B cell (primary cell): ENCODE data around the gene LPAR2. TPM values are rescaled to one million over a fixed set of nuclear protein-coding genes. Genes with fewer than 3 reads are reported as not detected.

Experiments used
- ATAC-seq: fragments of 200-7000 bp; cut with Tn5 transposase; one replicate; pipeline ENCODE4 v1.10.0; 2021; ENCODE audit warnings: low read depth, mild to moderate bottlenecking, moderate number of reproducible peaks, moderate library complexity
- CTCF ChIA-PET: fragments of 350-600 bp; sonication (Branson Sonifier 250); formaldehyde crosslinking; loops from one replicate; lab custom pipeline; 2021; ENCODE audit warnings: antibody characterized with exemption, inconsistent platforms; lab: Charles Lee
- POLR2A ChIA-PET: fragments of 350-600 bp; sonication (Branson Sonifier 250); formaldehyde crosslinking; loops from one replicate; lab custom pipeline; 2021; ENCODE audit warnings: antibody characterized with exemption; lab: Charles Lee
- DNase-seq: peaks from one replicate; pipeline ENCODE4 v3.0.0; 2013
- H2AFZ ChIP-seq: 2 replicates; pipeline ENCODE4 v1.6.1; 2012; ENCODE audit warnings: mild to moderate bottlenecking, low read depth, low read length; ENCODE audit not compliant: insufficient read depth, poor library complexity, severe bottlenecking
- H3K27ac ChIP-seq, 2 donors: 1 replicate in 1 of 2; 2 replicates in 1 of 2; pipeline ENCODE4 v1.5.1; 2012 to 2013; ENCODE audit warnings: low read length in 2 of 2, mild to moderate bottlenecking in 2 of 2, moderate library complexity in 1 of 2
- H3K27me3 ChIP-seq, 4 experiments: fragments of 200-600 bp in 1 of 4; sonication (generic) in 1 of 4; replicated peaks in 1 of 4; 1 replicate in 2 of 4; 2 replicates in 2 of 4; pipeline versions ENCODE4 v1.6.1 to v1.7.0; 2013 to 2016; ENCODE audit warnings: low read length in 3 of 4, mild to moderate bottlenecking in 2 of 4, mixed read lengths in 1 of 4, moderate library complexity in 1 of 4; ENCODE audit not compliant: insufficient read depth in 4 of 4, control insufficient read depth in 3 of 4; ENCODE audit errors: control extremely low read depth in 1 of 4
- H3K36me3 ChIP-seq, 2 experiments: replicated peaks in 1 of 2; 1 replicate in 1 of 2; 2 replicates in 1 of 2; pipeline versions ENCODE4 v1.6.1 to v1.7.1; 2013; ENCODE audit warnings: low read length in 1 of 2; ENCODE audit not compliant: insufficient read depth in 2 of 2, control insufficient read depth in 1 of 2; ENCODE audit errors: control extremely low read depth in 1 of 2, extremely low read depth in 1 of 2
- H3K4me1 ChIP-seq, 2 donors: fragments of 200-600 bp in 1 of 2; sonication (generic) in 1 of 2; 1 replicate in 1 of 2; 2 replicates in 1 of 2; pipeline versions ENCODE4 v1.5.1 to v1.6.1; 2013 to 2017; ENCODE audit warnings: low read length in 2 of 2; ENCODE audit not compliant: control insufficient read depth in 2 of 2, insufficient read depth in 2 of 2
- H3K4me2 ChIP-seq: replicated peaks from 2 replicates; pipeline ENCODE3; 2012; ENCODE audit warnings: mild to moderate bottlenecking, low read depth, low read length; ENCODE audit not compliant: poor library complexity, severe bottlenecking
- H3K4me3 ChIP-seq, 5 experiments: fragments of 200-600 bp in 1 of 5; sonication (generic) in 1 of 5; 1 replicate in 3 of 5; 2 replicates in 2 of 5; pipeline versions ENCODE4 v1.5.1 to v1.7.0; 2011 to 2016; ENCODE audit warnings: low read length in 4 of 5, mild to moderate bottlenecking in 4 of 5, low read depth in 2 of 5, control low read depth in 1 of 5, moderate library complexity in 1 of 5; ENCODE audit not compliant: insufficient read depth in 1 of 5; ENCODE audit errors: control extremely low read depth in 1 of 5, extremely low read depth in 1 of 5
- H3K79me2 ChIP-seq: fragments of 200-600 bp; sonication (generic); one replicate; pipeline ENCODE4 v1.6.0; 2016; ENCODE audit warnings: low read length; ENCODE audit not compliant: control insufficient read depth, insufficient read depth
- H3K9ac ChIP-seq: fragments of 200-600 bp; sonication (generic); 2 replicates; pipeline ENCODE4 v1.6.1; 2017; ENCODE audit warnings: mild to moderate bottlenecking, low read length, moderate library complexity
- H3K9me3 ChIP-seq, 3 donors: one replicate each; pipeline versions ENCODE4 v1.6.1 to v1.7.1; 2013; ENCODE audit warnings: low read length in 2 of 3; ENCODE audit not compliant: control insufficient read depth in 2 of 3, insufficient read depth in 1 of 3; ENCODE audit errors: control extremely low read depth in 1 of 3
- H4K20me1 ChIP-seq: 2 replicates; pipeline ENCODE4 v1.6.0; 2012; ENCODE audit warnings: mild to moderate bottlenecking, low read length; ENCODE audit not compliant: insufficient read depth, control insufficient read depth, poor library complexity, severe bottlenecking
- H3K27ac Mint-ChIP-seq: one replicate; pipeline ENCODE4 v1.8.0; 2021; ENCODE audit warnings: mixed read lengths
- H3K27me3 Mint-ChIP-seq: one replicate; pipeline ENCODE4 v1.8.0; 2021; ENCODE audit warnings: mixed read lengths
- H3K4me1 Mint-ChIP-seq: one replicate; pipeline ENCODE4 v1.8.0; 2021; ENCODE audit warnings: mixed read lengths
- H3K4me3 Mint-ChIP-seq: one replicate; pipeline ENCODE4 v1.8.0; 2021; ENCODE audit warnings: mixed read lengths
- H3K9me3 Mint-ChIP-seq: one replicate; pipeline ENCODE4 v1.8.0; 2022; ENCODE audit warnings: mixed read lengths; ENCODE audit not compliant: insufficient read depth
- CTCF ChIP-seq: fragments of 200-600 bp; IDR thresholded peaks from one replicate; pipeline ENCODE4 v1.8.0; 2022; ENCODE audit warnings: antibody characterized with exemption, mild to moderate bottlenecking
- EZH2 ChIP-seq: IDR thresholded peaks from 2 replicates; pipeline ENCODE4 v1.6.1; 2012; ENCODE audit warnings: borderline replicate concordance, low read depth, mild to moderate bottlenecking, moderate library complexity, low read length; ENCODE audit not compliant: insufficient read depth, poor library complexity, severe bottlenecking
- WGBS: methylation state at CpG from one replicate; pipeline ENCODE4 v1.1.5; 2013; ENCODE audit warnings: missing lambda C conversion rate; ENCODE audit not compliant: insufficient coverage; 5-methylcytosine and 5-hydroxymethylcytosine counted together
- intact Hi-C: fragments of 100-400 bp; cut with micrococcal nuclease; formaldehyde crosslinking; loops from one replicate; pipeline ENCODE4 v1.10.0; 2022
- polyA plus RNA-seq: library from polyadenylated mRNA; depleted of rRNA; stranded (reverse); fragments of >200 nt; gene quantifications from 2 replicates; pipeline ENCODE4 v1.2.3, GENCODE V29; 2012
- total RNA-seq, 2 donors: library from RNA; stranded (reverse); fragments of 120-200 nt in 1 of 2; gene quantifications; 1 replicate in 1 of 2; 2 replicates in 1 of 2; pipeline versions ENCODE4 v1.2.3 to v1.2.4, GENCODE V29; 2013 to 2022

The LPAR2 gene
- total and polyA plus RNA-seq, 2 donors (not counting 1 experiment from before 2014, with no cell fraction given), result 27.1 to 37.2 TPM

GRCh38 chr19:19663256-19664120 lies 35.5 kb upstream of the LPAR2 start, which contains the start of gene ATP13A1:
ATP13A1 (minus strand) TSS chr19:19663676; CDS start chr19:19663666, 10 bp downstream.
- Histone ChIP-seq H3K4me3 (peak within 1 kb of the TSS; percentile 75 to 88 (median 77)), H3K4me1 (peaks cover 39 to 60% of the 10 kb centered on the region in 2 donors), H4K20me1 (no peaks in the 10 kb centered on the region), H3K4me2 (peak within 1 kb of the TSS; percentile 86), H3K27me3 (no peaks in the 10 kb centered on the region), H3K9me3 (peaks cover 0 to 10% (median 0%) of the 10 kb centered on the region in 3 donors), H3K9ac (peak within 1 kb of the TSS; percentile 74), H3K79me2 (peaks cover 44% of the 10 kb centered on the region), H3K36me3 (peaks cover 0 to 19% of the 10 kb centered on the region in 2 experiments), H3K27ac (peak within 1 kb of the TSS; percentile 77 to 97), H2AFZ (peak within 1 kb of the TSS; percentile 73)
- CTCF ChIA-PET, result interaction anchor here (0.7 to 3.2 kb wide), 8 partner anchors 10 to 296 kb away, joined by 3 to 12 read pairs (median 4); partner anchors contain the start of gene GMIP
- Mint-ChIP-seq H3K27ac (peak within 1 kb of the TSS; percentile 98), H3K27me3 (no peaks in the 10 kb centered on the region), H3K4me1 (peaks cover 40% of the 10 kb centered on the region), H3K4me3 (peak within 1 kb of the TSS; percentile 93), H3K9me3 (no peaks in the 10 kb centered on the region)
- TF ChIP-seq EZH2 (no peak), CTCF (peak; percentile 22)
- POLR2A ChIA-PET, result interaction anchor here (0.5 to 2.9 kb wide), 16 partner anchors 14 to 503 kb away, joined by 3 to 22 read pairs (median 4); partner anchors contain the start of genes GMIP, LPAR2, ZNF14 and ZNF253
- under 1% methylated on average over 80 of the region's 85 CpGs for WGBS
- DNase-seq (peak; percentile 99), ATAC-seq (peak; percentile 79)
- intact Hi-C loops, result loop anchor here (1.0 to 2.0 kb wide), 7 partner anchors 20 to 258 kb away; partner anchors contain the start of genes GATAD2A, GMIP, NDUFA13 and PBX4
